K562 (cell line): Measurements from ENCODE around the gene ST8SIA4. TPM values are rescaled to one million over a fixed set of nuclear protein-coding genes. Genes with fewer than 3 reads are reported as not detected.

Source experiments
- ATAC-seq: fragments of 200-7000 bp; cut with Tn5 transposase; 3 replicates; pipeline ENCODE4 v1.9.1; 2020; ENCODE audit warnings: moderate library complexity
- BruUV-seq: library from RNA; stranded (reverse); fragments of 400-500 nt; replicated peaks from 2 replicates; lab custom pipeline; 2021; lab: Mats Ljungman, UMichigan
- CTCF ChIA-PET: fragments of 300-600 bp; formaldehyde crosslinking; extraction: SDS; loops from one replicate; lab custom pipeline; 2021; ENCODE audit warnings: low intra/inter-chr PET ratio; lab: Yijun Ruan, JAX
- POLR2A ChIA-PET: fragments of 300-600, 350-650 bp; sonication (Branson Sonifier 250); formaldehyde crosslinking; extraction: SDS; loops from one replicate; lab custom pipeline; 2021; ENCODE audit warnings: antibody characterized with exemption, inconsistent platforms; lab: Yijun Ruan, JAX
- DNase-seq, 4 experiments: peaks; one replicate each; pipeline versions ENCODE4 v3.0.0 to v3.0.0-alpha.2; 2011 to 2018; ENCODE audit warnings: low spot score in 3 of 4, mixed read lengths in 3 of 4; ENCODE audit errors: extremely low read depth in 1 of 4
- FAIRE-seq: peaks from 2 replicates; lab custom pipeline; 2011; peaks lifted over from hg19 to GRCh38; lab: Jason Lieb, UNC
- H2AFZ ChIP-seq: 2 replicates; pipeline ENCODE4 v1.6.0; 2011; ENCODE audit warnings: low read depth, low read length, control low read depth, inconsistent platforms
- H3K27ac ChIP-seq: fragments of 200-600 bp; 3 replicates; pipeline ENCODE4 v1.8.0; 2011; ENCODE audit warnings: low read depth, mild to moderate bottlenecking, control low read depth, inconsistent platforms, low read length, moderate library complexity, mixed read lengths; ENCODE audit errors: extremely low read depth
- H3K27me3 ChIP-seq, 2 experiments: fragments of 300-600 bp in 1 of 2; 2 replicates in 1 of 2; 3 replicates in 1 of 2; pipeline versions ENCODE4 v1.6.0 to v1.8.0; 2011; ENCODE audit warnings: inconsistent platforms in 2 of 2, low read length in 2 of 2, mild to moderate bottlenecking in 1 of 2, mixed read lengths in 1 of 2, moderate library complexity in 1 of 2; ENCODE audit not compliant: control insufficient read depth in 2 of 2, insufficient read depth in 2 of 2
- H3K36me3 ChIP-seq: fragments of 300-600 bp; 3 replicates; pipeline ENCODE4 v1.8.0; 2011; ENCODE audit warnings: mild to moderate bottlenecking, low read length, inconsistent platforms; ENCODE audit not compliant: control insufficient read depth, insufficient read depth
- H3K4me1 ChIP-seq, 2 experiments: fragments of 200-600 bp in 1 of 2; replicated peaks in 1 of 2; 2 replicates in 1 of 2; 3 replicates in 1 of 2; pipeline versions ENCODE4 v1.5.1 to v1.8.0; 2011; ENCODE audit warnings: inconsistent platforms in 2 of 2, low read length in 2 of 2, mild to moderate bottlenecking in 1 of 2, mixed read lengths in 1 of 2, moderate library complexity in 1 of 2; ENCODE audit not compliant: control insufficient read depth in 2 of 2, insufficient read depth in 2 of 2
- H3K4me2 ChIP-seq: 2 replicates; pipeline ENCODE4 v1.6.1; 2011; ENCODE audit warnings: low read length, control low read depth, inconsistent platforms, mixed read lengths; ENCODE audit not compliant: insufficient read depth
- H3K4me3 ChIP-seq: fragments of 200-600 bp; sonication (generic), shearing (Covaris generic); 2 replicates; pipeline ENCODE4 v1.5.1; 2016; ENCODE audit warnings: control low read depth, inconsistent platforms
- H3K79me2 ChIP-seq: fragments of 200-600 bp; 3 replicates; pipeline ENCODE4 v1.8.0; 2011; ENCODE audit warnings: low read length, inconsistent platforms; ENCODE audit not compliant: control insufficient read depth, insufficient read depth
- H3K9ac ChIP-seq, 2 experiments: 2 replicates each; pipeline versions ENCODE4 v1.6.0 to v1.6.1; 2011; ENCODE audit warnings: low read depth in 2 of 2, low read length in 2 of 2, control low read depth in 1 of 2, inconsistent platforms in 1 of 2, mild to moderate bottlenecking in 1 of 2, mixed read lengths in 1 of 2; ENCODE audit not compliant: insufficient read depth in 1 of 2
- H3K9me1 ChIP-seq: one replicate; pipeline ENCODE4 v1.6.0; 2011; ENCODE audit warnings: inconsistent platforms, mild to moderate bottlenecking, low read length, moderate library complexity; ENCODE audit not compliant: control insufficient read depth, insufficient read depth
- H3K9me3 ChIP-seq: replicated peaks from 2 replicates; pipeline ENCODE4 v1.5.1; 2011; ENCODE audit warnings: low read depth, low read length, inconsistent platforms; ENCODE audit not compliant: control insufficient read depth, insufficient read depth
- H4K20me1 ChIP-seq: replicated peaks from 2 replicates; pipeline ENCODE4 v1.6.1; 2011; ENCODE audit warnings: low read length, inconsistent platforms, mixed read lengths; ENCODE audit not compliant: control insufficient read depth, insufficient read depth
- ADNP ChIP-seq: fragments of 200-800 bp; sonication (Bioruptor generic); IDR thresholded peaks from 2 replicates; pipeline ENCODE4 v1.6.1; 2016; ENCODE audit warnings: missing genetic modification characterization, missing compliant biosample characterization
- DPF2 ChIP-seq: fragments of 450-650 bp; IDR thresholded peaks from 2 replicates; pipeline ENCODE4 v1.6.1; 2016
- ESRRA ChIP-seq: fragments of 450-650 bp; IDR thresholded peaks from 2 replicates; pipeline ENCODE4 v1.6.1; 2014; ENCODE audit warnings: low read depth, mild to moderate bottlenecking, moderate library complexity, borderline replicate concordance
- MTA2 ChIP-seq: fragments of 450-650 bp; IDR thresholded peaks from 2 replicates; pipeline ENCODE4 v1.6.1; 2016; ENCODE audit warnings: low read depth
- OTX1 ChIP-seq: fragments of 450-650 bp; formaldehyde crosslinking; IDR thresholded peaks from 2 replicates; pipeline ENCODE4 v1.4.0; 2022; ENCODE audit warnings: mild to moderate bottlenecking
- RBM25 ChIP-seq: fragments of 200-400 bp; formaldehyde crosslinking; IDR thresholded peaks from 2 replicates; pipeline ENCODE4 v1.6.1; 2018; ENCODE audit warnings: low read length, low read depth, moderate library complexity; ENCODE audit not compliant: severe bottlenecking
- TEAD2 ChIP-seq: fragments of 450-650 bp; IDR thresholded peaks from 2 replicates; pipeline ENCODE4 v1.6.1; 2016; ENCODE audit warnings: missing genetic modification characterization, control low read depth, missing compliant biosample characterization
- ZEB2 ChIP-seq: fragments of 450-650 bp; IDR thresholded peaks from 2 replicates; pipeline ENCODE4 v1.6.1; 2016
- ZNF324 ChIP-seq: fragments of 250-450 bp; sonication (Bioruptor Pico); IDR thresholded peaks from 2 replicates; pipeline ENCODE4 v1.4.0; 2020; ENCODE audit warnings: mild to moderate bottlenecking
- WGBS: fragments of 100-300 bp; shearing (Covaris generic); methylation state at CpG from one replicate; pipeline ENCODE4 v1.1.6; 2016; ENCODE audit warnings: low coverage, mixed read lengths; ENCODE audit not compliant: insufficient coverage; ENCODE audit errors: missing lambda C conversion rate; 5-methylcytosine and 5-hydroxymethylcytosine counted together
- in situ Hi-C: fragments of 300-500 bp; cut with MboI; formaldehyde crosslinking; loops from 4 replicates; pipeline ENCODE4 v1.15.0; 2018; ENCODE audit warnings: inconsistent platforms, mixed read lengths
- intact Hi-C: fragments of 100-400 bp; cut with micrococcal nuclease; formaldehyde crosslinking; loops from 2 replicates; pipeline ENCODE4 v1.14.2; 2022
- polyA plus RNA-seq, 8 experiments: library from polyadenylated mRNA; depleted of rRNA in 4 of 8; stranded (reverse) in 5 of 8; unstranded in 3 of 8; fragments of >200 nt; fragmentation: Nextera tagmentation in 2 of 8; fragmentation: Illumina TruSeq in 1 of 8; extraction: Ambion mirVana in 2 of 8; extraction: Trizol in 1 of 8; gene quantifications; 2 replicates each; pipeline versions ENCODE4 v1.2.1 to v1.2.3, GENCODE V29; 2011 to 2014; ENCODE audit warnings: inconsistent platforms in 1 of 8, missing spikeins in 1 of 8
- total RNA-seq, 7 experiments: library from RNA; depleted of rRNA in 6 of 7; stranded (reverse); fragments of >200 nt in 6 of 7; fragmentation: Illumina TruSeq in 2 of 7; extraction: Trizol in 2 of 7; gene quantifications; 2 replicates each; pipeline versions ENCODE4 v1.2.1 to v1.2.3, GENCODE V29; 2011 to 2021; ENCODE audit warnings: low replicate concordance in 1 of 7
- TF ChIP-seq, protein P1 (sequence below): fragments of 450-650 bp; formaldehyde crosslinking; IDR thresholded peaks from 2 replicates; pipeline ENCODE4 v1.4.0; 2020; ENCODE audit warnings: mild to moderate bottlenecking, moderate library complexity
- TF ChIP-seq, protein P2 (sequence below), 2 experiments: fragments of 150-350 bp in 1 of 2; IDR thresholded peaks; 2 replicates each; pipeline ENCODE4 v1.6.1; 2012 to 2016; ENCODE audit warnings: low read depth in 2 of 2, low read length in 2 of 2, mild to moderate bottlenecking in 1 of 2, moderate library complexity in 1 of 2

Gene ST8SIA4
- total and polyA plus RNA-seq, 9 of the 15 experiments (the other 6 are each of a cell fraction or from before 2014, with no cell fraction given) = 0.22 to 2.0 (median 0.54) TPM

DNA sequence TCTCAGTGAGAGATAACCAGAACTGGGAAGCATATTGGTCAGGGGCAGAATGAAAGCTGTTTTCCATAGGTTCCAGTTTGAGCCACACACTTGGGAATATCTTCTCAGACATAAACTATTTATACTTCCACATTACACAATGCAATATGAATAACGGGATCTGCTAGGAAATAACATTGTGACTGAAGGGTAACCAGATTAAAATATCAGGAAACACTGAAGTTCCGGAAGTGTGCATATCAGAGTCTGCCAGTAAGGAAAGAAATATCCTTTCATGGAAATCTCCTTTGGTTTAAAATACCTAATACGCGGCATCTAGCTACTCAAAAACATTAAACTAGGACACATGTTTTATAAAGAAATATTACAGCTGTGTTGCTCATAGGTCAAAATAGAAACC, 56.3 kb downstream of the ST8SIA4 start:
- ATAC-seq = no peak
- BruUV-seq = no TSS peak
- no peak overlapping the region for H3K4me2 ChIP-seq

DNA sequence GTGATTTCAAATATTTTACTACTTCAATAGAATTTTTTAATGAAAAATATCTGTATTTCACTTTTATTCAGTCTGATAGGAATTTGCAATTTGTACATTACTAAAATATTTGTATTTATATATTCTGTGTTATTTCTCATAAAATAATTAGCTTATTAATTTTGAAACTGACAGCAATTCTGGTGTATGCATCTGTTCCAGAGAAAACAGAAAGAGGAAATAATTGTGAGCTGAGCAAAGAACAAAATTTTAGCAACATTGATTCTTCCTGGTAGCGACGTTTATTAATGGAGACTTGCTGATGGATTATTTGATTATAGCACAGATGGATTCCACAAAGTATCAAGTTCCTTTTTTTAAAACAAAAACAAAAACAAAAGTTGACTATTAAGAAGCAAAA, 61.0 kb downstream of the ST8SIA4 start:
- intact Hi-C loops = no loop called here
- H3K4me2 ChIP-seq = no peak overlapping the region
- WGBS = 28% methylated on average over 2 of the region's 2 CpGs
- ChIA-PET CTCF (no interaction called here), POLR2A (no interaction called here)
- H4K20me1 ChIP-seq = no peaks in the 10 kb centered on the region
- no peak for TF ChIP-seq DPF2
- no peak for TF ChIP-seq ESRRA
- TF ChIP-seq OTX1 (CRISPR knock-in tag) = no peak
- TF ChIP-seq, protein P1, sequence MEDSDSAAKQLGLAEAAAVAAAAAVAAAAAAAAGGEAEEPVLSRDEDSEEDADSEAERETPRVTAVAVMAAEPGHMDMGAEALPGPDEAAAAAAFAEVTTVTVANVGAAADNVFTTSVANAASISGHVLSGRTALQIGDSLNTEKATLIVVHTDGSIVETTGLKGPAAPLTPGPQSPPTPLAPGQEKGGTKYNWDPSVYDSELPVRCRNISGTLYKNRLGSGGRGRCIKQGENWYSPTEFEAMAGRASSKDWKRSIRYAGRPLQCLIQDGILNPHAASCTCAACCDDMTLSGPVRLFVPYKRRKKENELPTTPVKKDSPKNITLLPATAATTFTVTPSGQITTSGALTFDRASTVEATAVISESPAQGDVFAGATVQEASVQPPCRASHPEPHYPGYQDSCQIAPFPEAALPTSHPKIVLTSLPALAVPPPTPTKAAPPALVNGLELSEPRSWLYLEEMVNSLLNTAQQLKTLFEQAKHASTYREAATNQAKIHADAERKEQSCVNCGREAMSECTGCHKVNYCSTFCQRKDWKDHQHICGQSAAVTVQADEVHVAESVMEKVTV = no peak
- no peak for TF ChIP-seq ZEB2
- no peak for TF ChIP-seq ADNP (tag)
- no peak for TF ChIP-seq TEAD2
- TF ChIP-seq, protein P2, sequence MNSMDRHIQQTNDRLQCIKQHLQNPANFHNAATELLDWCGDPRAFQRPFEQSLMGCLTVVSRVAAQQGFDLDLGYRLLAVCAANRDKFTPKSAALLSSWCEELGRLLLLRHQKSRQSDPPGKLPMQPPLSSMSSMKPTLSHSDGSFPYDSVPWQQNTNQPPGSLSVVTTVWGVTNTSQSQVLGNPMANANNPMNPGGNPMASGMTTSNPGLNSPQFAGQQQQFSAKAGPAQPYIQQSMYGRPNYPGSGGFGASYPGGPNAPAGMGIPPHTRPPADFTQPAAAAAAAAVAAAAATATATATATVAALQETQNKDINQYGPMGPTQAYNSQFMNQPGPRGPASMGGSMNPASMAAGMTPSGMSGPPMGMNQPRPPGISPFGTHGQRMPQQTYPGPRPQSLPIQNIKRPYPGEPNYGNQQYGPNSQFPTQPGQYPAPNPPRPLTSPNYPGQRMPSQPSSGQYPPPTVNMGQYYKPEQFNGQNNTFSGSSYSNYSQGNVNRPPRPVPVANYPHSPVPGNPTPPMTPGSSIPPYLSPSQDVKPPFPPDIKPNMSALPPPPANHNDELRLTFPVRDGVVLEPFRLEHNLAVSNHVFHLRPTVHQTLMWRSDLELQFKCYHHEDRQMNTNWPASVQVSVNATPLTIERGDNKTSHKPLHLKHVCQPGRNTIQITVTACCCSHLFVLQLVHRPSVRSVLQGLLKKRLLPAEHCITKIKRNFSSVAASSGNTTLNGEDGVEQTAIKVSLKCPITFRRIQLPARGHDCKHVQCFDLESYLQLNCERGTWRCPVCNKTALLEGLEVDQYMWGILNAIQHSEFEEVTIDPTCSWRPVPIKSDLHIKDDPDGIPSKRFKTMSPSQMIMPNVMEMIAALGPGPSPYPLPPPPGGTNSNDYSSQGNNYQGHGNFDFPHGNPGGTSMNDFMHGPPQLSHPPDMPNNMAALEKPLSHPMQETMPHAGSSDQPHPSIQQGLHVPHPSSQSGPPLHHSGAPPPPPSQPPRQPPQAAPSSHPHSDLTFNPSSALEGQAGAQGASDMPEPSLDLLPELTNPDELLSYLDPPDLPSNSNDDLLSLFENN (IDR thresholded peaks at IDR 0.05; ENCODE audit: low read depth in 2 of 2, low read length in 2 of 2) = no peak
- TF ChIP-seq MTA2 = no peak
- no peaks in the 10 kb centered on the region for H3K27me3 ChIP-seq
- H3K79me2 ChIP-seq = no peaks in the 10 kb centered on the region
- H3K4me3 ChIP-seq = no peak overlapping the region
- H3K9me3 ChIP-seq = no peaks in the 10 kb centered on the region
- DNase-seq (no peak), ATAC-seq (no peak), FAIRE-seq (no peak)
- H3K27ac ChIP-seq = no peak overlapping the region
- no peak overlapping the region for H3K9ac ChIP-seq
- H3K36me3 ChIP-seq = no peaks in the 10 kb centered on the region
- in situ Hi-C loops = no loop called here
- H3K9me1 ChIP-seq = no peaks in the 10 kb centered on the region
- H2AFZ ChIP-seq = no peak overlapping the region
- no TSS peak for BruUV-seq
- no peaks in the 10 kb centered on the region for H3K4me1 ChIP-seq

More for the DNA sequence above, 56.3 kb downstream of the ST8SIA4 start:
- H2AFZ ChIP-seq = no peak overlapping the region
- H3K4me1 ChIP-seq = no peaks in the 10 kb centered on the region
- no peak for DNase-seq
- H4K20me1 ChIP-seq = no peaks in the 10 kb centered on the region
- no peaks in the 10 kb centered on the region for H3K9me1 ChIP-seq
- CTCF ChIA-PET = no interaction called here
- 8% methylated on average over 4 of the region's 4 CpGs for WGBS
- intact Hi-C loops = no loop called here
- no peaks in the 10 kb centered on the region for H3K79me2 ChIP-seq
- no peak overlapping the region for H3K4me3 ChIP-seq
- FAIRE-seq = no peak
- no peak overlapping the region for H3K9ac ChIP-seq
- no peaks in the 10 kb centered on the region for H3K9me3 ChIP-seq
- POLR2A ChIA-PET = no interaction called here
- in situ Hi-C loops = no loop called here
- no peaks in the 10 kb centered on the region for H3K27me3 ChIP-seq
- no peak overlapping the region for H3K27ac ChIP-seq
- no peak for TF ChIP-seq ZNF324 (CRISPR knock-in tag)
- no peak for TF ChIP-seq RBM25
- no peaks in the 10 kb centered on the region for H3K36me3 ChIP-seq
